Measurements from ENCODE around the gene DLK1. TPM values are rescaled to one million over a fixed set of nuclear protein-coding genes. Genes with fewer than 3 reads are reported as not detected.

Gene DLK1
- total RNA-seq, 4 donors from 2014 or later = 0.53 to 5.1 (median 3.5) TPM

DNA sequence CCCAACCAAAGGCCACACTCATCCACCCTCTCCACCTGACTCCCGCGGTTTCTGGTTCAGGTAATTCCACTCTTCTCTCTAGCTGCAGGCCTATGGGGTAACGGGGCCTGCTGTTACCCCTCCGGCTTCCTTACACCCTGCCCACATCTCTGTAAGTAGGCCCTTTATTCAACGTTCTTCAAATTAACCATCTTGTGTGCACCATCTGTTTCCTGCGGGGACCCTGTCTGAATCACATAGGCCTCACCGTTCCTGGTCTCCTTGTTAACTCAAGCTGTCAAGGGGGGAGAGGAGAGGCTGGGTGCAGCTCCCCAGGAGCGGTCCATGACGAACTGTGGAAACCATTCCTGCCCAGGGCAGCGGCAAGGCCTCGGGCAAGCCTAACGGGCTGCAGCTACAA, 9.3 kb upstream of the DLK1 start:
- H3K27ac ChIP-seq = no peak overlapping the region
- intact Hi-C loops (cut with DNase I; ENCODE audit: low total_unique reads) (no loop called here), in situ Hi-C loops (cut with MboI; ENCODE audit: low sequenced_read_pairs in 4 of 4) (no loop called here)
- H3K4me3 ChIP-seq = no peak overlapping the region
- no peaks in the 10 kb centered on the region for H3K36me3 ChIP-seq
- ATAC-seq (no peak), DNase-seq (no peak)
- H3K9me3 ChIP-seq = no peaks in the 10 kb centered on the region
- H3K4me1 ChIP-seq = no peaks in the 10 kb centered on the region
- peaks cover 0 to 2% (median 0%) of the 10 kb centered on the region in 3 donors for H3K27me3 ChIP-seq
- no peak for TF ChIP-seq POLR2A (IDR thresholded peaks at IDR 0.05)
- TF ChIP-seq, protein P1, sequence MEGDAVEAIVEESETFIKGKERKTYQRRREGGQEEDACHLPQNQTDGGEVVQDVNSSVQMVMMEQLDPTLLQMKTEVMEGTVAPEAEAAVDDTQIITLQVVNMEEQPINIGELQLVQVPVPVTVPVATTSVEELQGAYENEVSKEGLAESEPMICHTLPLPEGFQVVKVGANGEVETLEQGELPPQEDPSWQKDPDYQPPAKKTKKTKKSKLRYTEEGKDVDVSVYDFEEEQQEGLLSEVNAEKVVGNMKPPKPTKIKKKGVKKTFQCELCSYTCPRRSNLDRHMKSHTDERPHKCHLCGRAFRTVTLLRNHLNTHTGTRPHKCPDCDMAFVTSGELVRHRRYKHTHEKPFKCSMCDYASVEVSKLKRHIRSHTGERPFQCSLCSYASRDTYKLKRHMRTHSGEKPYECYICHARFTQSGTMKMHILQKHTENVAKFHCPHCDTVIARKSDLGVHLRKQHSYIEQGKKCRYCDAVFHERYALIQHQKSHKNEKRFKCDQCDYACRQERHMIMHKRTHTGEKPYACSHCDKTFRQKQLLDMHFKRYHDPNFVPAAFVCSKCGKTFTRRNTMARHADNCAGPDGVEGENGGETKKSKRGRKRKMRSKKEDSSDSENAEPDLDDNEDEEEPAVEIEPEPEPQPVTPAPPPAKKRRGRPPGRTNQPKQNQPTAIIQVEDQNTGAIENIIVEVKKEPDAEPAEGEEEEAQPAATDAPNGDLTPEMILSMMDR (IDR thresholded peaks at IDR 0.05 in 4 of 5, conservative IDR thresholded peaks at IDR 0.05 in 1 of 5) = no peak

DNA sequence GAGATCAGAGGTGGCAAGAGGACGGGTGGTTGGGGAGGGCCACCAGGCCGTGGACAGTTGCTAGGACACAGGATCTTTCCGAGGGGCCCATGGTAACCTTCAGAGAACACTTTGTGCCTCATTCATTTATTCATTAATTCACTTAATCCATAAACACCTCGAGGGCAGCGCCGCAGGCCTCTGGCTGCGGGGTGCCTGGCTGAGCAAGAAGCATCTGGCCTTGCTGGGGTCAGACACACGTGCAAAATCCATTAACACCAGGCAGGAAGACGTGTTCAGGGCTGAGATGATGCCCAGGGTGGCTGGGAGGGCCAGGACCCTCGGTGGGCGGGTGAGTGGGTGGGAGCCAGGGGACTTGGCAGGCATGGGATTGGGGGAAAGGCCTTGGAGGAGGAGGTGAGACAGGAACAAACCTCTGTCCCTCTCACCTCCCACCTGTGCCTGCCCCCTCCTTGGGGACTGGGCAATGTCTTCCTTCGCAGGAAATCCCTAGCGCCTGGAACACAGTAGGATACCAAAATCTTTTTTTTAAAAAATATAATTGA, 6.6 kb upstream of the DLK1 start:
- Histone ChIP-seq H3K27me3 (peaks cover 0 to 4% (median 2%) of the 10 kb centered on the region in 3 donors), H3K36me3 (no peaks in the 10 kb centered on the region), H3K27ac (no peak overlapping the region), H3K4me1 (no peaks in the 10 kb centered on the region), H3K9me3 (no peaks in the 10 kb centered on the region), H3K4me3 (no peak overlapping the region)
- DNase-seq = no peak
- in situ Hi-C loops (cut with MboI; ENCODE audit: low sequenced_read_pairs in 4 of 4) = no loop called here
- ATAC-seq = no peak
- intact Hi-C loops (cut with DNase I; ENCODE audit: low total_unique reads) = no loop called here
- TF ChIP-seq, protein P1 (IDR thresholded peaks at IDR 0.05 in 4 of 5, conservative IDR thresholded peaks at IDR 0.05 in 1 of 5) = no peak
- TF ChIP-seq POLR2A (IDR thresholded peaks at IDR 0.05) = no peak

DNA sequence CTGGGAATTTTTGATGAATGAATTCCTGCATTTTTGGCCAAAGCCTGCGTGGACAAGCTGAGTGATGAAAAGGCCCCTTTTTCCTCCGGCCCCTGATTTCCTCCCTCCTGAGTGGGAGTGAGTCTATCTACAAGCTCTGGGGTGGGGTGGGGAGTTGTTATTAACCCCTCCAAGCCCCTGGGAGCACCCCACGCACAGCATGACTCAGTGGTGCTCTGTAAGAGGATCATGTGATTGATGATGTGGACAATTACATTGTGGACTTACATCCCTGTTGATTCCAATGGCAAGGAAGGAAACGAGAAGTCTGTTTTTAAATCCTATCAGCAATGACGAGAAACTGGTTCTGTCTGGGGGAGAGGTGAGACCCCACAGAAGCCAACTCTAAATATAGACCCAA, 5.1 kb upstream of the DLK1 start:
- in situ Hi-C loops (cut with MboI; ENCODE audit: low sequenced_read_pairs in 4 of 4) (no loop called here), intact Hi-C loops (cut with DNase I; ENCODE audit: low total_unique reads) (no loop called here)
- Histone ChIP-seq H3K9me3 (no peaks in the 10 kb centered on the region), H3K4me3 (no peak overlapping the region), H3K27me3 (peaks cover 5 to 17% (median 5%) of the 10 kb centered on the region in 3 donors), H3K27ac (no peak overlapping the region), H3K4me1 (no peaks in the 10 kb centered on the region), H3K36me3 (no peaks in the 10 kb centered on the region)
- TF ChIP-seq, protein P1 (IDR thresholded peaks at IDR 0.05 in 4 of 5, conservative IDR thresholded peaks at IDR 0.05 in 1 of 5) = no peak
- TF ChIP-seq POLR2A (IDR thresholded peaks at IDR 0.05) = no peak
- no peak for ATAC-seq
- no peak for DNase-seq

DNA sequence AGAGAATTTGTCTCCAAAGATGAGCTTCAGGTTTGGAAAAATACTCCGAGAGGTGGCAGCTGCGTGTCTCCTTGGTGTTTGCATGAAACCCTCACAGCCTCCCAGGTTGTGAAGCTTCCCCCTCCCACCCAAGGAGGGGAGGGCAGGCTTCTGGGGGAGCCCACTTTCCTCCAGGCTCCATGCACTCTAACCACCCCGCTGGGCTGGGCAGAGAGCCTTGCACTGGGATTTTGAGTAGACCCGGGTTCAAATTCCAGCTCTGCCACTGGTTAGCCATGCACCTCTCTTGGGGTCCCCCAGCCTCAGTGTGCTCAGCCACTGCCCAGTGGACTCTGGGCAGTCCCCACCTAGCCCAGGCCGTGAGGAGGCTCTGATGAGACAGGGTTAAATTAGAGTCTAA, 4.3 kb upstream of the DLK1 start:
- no peak for DNase-seq
- Histone ChIP-seq H3K4me3 (no peak overlapping the region), H3K36me3 (no peaks in the 10 kb centered on the region), H3K4me1 (no peaks in the 10 kb centered on the region), H3K27ac (no peak overlapping the region), H3K9me3 (no peaks in the 10 kb centered on the region), H3K27me3 (peaks cover 9 to 21% (median 10%) of the 10 kb centered on the region in 3 donors)
- in situ Hi-C loops (cut with MboI; ENCODE audit: low sequenced_read_pairs in 4 of 4) (no loop called here), intact Hi-C loops (cut with DNase I; ENCODE audit: low total_unique reads) (no loop called here)
- TF ChIP-seq, protein P1 (IDR thresholded peaks at IDR 0.05 in 4 of 5, conservative IDR thresholded peaks at IDR 0.05 in 1 of 5) = no peak
- no peak for TF ChIP-seq POLR2A (IDR thresholded peaks at IDR 0.05)
- no peak for ATAC-seq
